GM23248 (cell line): ENCODE measurements around the gene KIF21A.

ENCODE experiments used
- EZH2 ChIP-seq: fragments of 200-600 bp; sonication (generic); IDR thresholded peaks from 2 replicates; pipeline ENCODE4 v1.6.1; 2018; ENCODE audit warnings: antibody characterized with exemption, mild to moderate bottlenecking; ENCODE audit not compliant: insufficient read depth, poor library complexity, severe bottlenecking
- EZH2phosphoT487 ChIP-seq: fragments of 200-600 bp; sonication (generic); IDR thresholded peaks from 2 replicates; pipeline ENCODE4 v1.6.1; 2018; ENCODE audit warnings: antibody characterized with exemption, moderate library complexity, mild to moderate bottlenecking, low read depth; ENCODE audit not compliant: insufficient read depth

DNA sequence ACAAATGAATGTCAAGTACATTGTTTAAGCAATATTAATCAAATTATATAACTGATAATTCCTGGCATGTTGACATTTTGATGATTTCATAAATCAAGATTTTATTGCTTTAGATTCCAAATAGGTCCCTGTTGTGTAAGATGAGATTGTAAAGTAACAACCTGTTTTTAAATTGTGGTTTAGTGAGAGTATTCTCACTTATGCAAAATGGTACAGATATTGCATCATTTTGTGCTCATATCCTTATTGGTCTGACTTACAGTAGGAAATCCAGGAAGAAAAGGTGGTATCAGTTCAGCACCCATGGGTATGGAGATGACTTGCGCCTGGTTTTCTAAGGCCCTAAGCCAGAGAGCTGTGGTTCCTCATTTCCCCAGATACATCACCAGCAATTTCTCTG lies 165.5 kb downstream of the KIF21A start:
- TF ChIP-seq EZH2 (no peak), EZH2phosphoT487 (no peak)
